IPS DF 6.9 (cell line): ENCODE measurements around the gene TSPAN1.

Experiments
- DNase-seq: peaks from one replicate; pipeline ENCODE4 v3.0.0-alpha.2; 2013; ENCODE audit warnings: low read depth, low spot score
- H3K27ac ChIP-seq: one replicate; pipeline ENCODE4 v1.5.1; 2013; ENCODE audit warnings: low read length, control low read depth
- H3K27me3 ChIP-seq: 2 replicates; pipeline ENCODE4 v1.6.1; 2013; ENCODE audit warnings: mild to moderate bottlenecking, low read length; ENCODE audit not compliant: control insufficient read depth, insufficient read depth
- H3K36me3 ChIP-seq: 2 replicates; pipeline ENCODE4 v1.6.1; 2013; ENCODE audit warnings: low read length; ENCODE audit not compliant: control insufficient read depth, insufficient read depth
- H3K4me1 ChIP-seq: 2 replicates; pipeline ENCODE4 v1.6.1; 2013; ENCODE audit warnings: low read length; ENCODE audit not compliant: control insufficient read depth, insufficient read depth
- H3K4me3 ChIP-seq: 2 replicates; pipeline ENCODE4 v1.5.1; 2013; ENCODE audit warnings: mild to moderate bottlenecking, low read length
- H3K9me3 ChIP-seq: 2 replicates; pipeline ENCODE4 v1.6.1; 2013; ENCODE audit warnings: low read length, inconsistent platforms; ENCODE audit not compliant: control insufficient read depth, insufficient read depth
- WGBS: extraction: QIAGEN DNeasy Blood & Tissue Kit; methylation state at CpG from one replicate; pipeline ENCODE4 v1.1.7; 2013; ENCODE audit warnings: mixed read lengths, missing lambda C conversion rate; ENCODE audit not compliant: insufficient read length, insufficient coverage; 5-methylcytosine and 5-hydroxymethylcytosine counted together

Gene TSPAN1

DNA sequence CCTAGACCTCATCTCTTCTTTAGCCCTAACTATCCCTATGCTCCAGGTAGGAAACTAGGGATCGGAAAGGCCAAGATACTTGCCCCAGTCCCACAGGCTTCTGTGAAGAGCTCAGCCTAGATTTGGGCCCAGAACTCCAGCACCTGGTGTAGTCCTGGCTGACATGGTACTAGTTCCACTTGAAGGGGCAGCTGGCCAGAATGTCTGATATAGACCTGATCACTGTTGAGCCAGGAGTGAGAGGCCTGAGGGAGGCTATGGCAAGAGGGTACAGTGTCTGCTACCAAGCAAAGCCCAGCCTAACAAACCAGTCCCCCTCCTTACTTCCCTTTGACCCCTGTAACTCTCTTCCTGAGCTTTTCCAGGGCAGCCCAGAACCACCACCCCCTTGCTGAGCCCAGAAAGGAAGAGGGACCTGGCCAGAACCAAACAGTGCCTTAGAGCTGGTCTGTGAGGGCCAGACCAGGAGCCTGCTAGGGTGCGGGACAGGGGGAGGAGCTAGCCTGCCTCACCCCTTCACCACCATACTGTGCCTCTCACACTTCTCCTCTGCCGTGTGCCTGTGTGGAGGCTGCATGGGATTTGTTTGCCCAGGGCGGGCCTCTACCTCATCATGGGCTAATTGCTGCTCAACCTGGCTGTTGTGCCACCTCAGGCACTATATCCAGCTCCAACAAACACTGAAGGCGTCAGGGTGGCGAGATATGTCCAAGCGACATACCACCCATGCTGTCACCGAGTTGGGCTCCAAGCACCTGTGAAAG, 12.4 kb downstream of the TSPAN1 start:
- H3K27me3 ChIP-seq = no peaks in the 10 kb centered on the region
- H3K9me3 ChIP-seq = no peaks in the 10 kb centered on the region
- DNase-seq = no peak
- H3K4me1 ChIP-seq = no peaks in the 10 kb centered on the region
- peaks cover 2% of the 10 kb centered on the region; the same call in 1 of the 2 replicates for H3K36me3 ChIP-seq
- WGBS = no CpG with 5 or more reads among the region's 8 CpGs
- H3K27ac ChIP-seq = no peak overlapping the region
- no peak overlapping the region for H3K4me3 ChIP-seq

- H3K4me1 ChIP-seq = no peaks in the 10 kb centered on the region
- no peak overlapping the region for H3K27ac ChIP-seq
- peaks cover 7% of the 10 kb centered on the region; the same call in 1 of the 2 replicates for H3K36me3 ChIP-seq
- no peaks in the 10 kb centered on the region for H3K9me3 ChIP-seq
- DNase-seq = no peak
- WGBS = no CpG with 5 or more reads among the region's 6 CpGs
- no peak overlapping the region for H3K4me3 ChIP-seq
- no peaks in the 10 kb centered on the region for H3K27me3 ChIP-seq
These were observed 13.6 kb downstream of the TSPAN1 start for GRCh38 chr1:46188295-46189030.

GRCh38 chr1:46190539-46190938, 15.7 kb downstream of the TSPAN1 start:
- WGBS = no CpG with 5 or more reads among the region's 3 CpGs
- H3K36me3 ChIP-seq = peaks cover 7% of the 10 kb centered on the region; the same call in 1 of the 2 replicates

GRCh38 chr1:46191033-46191701, 16.3 kb downstream of the TSPAN1 start:
- H3K9me3 ChIP-seq = no peaks in the 10 kb centered on the region
- no CpG with 5 or more reads among the region's 9 CpGs for WGBS
- no peaks in the 10 kb centered on the region for H3K4me1 ChIP-seq
- H3K27ac ChIP-seq = no peak overlapping the region
- peaks cover 7% of the 10 kb centered on the region; the same call in 1 of the 2 replicates for H3K36me3 ChIP-seq
- no peak for DNase-seq
- no peaks in the 10 kb centered on the region for H3K27me3 ChIP-seq
- no peak overlapping the region for H3K4me3 ChIP-seq

More at GRCh38 chr1:46190539-46190938, 15.7 kb downstream of the TSPAN1 start:
- Histone ChIP-seq H3K4me3 (no peak overlapping the region), H3K27me3 (no peaks in the 10 kb centered on the region), H3K4me1 (no peaks in the 10 kb centered on the region), H3K27ac (no peak overlapping the region), H3K9me3 (no peaks in the 10 kb centered on the region)
- no peak for DNase-seq

DNA sequence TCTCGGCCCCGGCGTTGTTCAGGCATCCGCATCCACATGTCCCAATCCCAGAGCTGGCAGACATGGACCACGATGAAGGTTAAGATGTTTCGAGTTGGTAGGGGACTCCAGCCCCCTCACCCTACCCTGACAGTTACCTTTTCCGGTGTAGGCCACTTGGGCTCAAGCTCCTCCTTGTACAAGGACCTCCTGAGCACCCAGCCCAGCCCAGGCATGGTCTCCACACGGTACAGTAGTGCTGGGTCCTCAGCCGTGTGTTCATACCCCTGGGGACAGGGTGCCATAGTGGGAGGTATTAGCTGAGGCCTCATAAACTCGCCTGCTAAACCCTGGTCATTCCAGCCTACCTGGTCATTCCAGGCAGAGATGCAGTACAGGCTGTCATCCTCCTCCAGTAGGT, 17.3 kb downstream of the TSPAN1 start:
- WGBS = no CpG with 5 or more reads among the region's 10 CpGs
- Histone ChIP-seq H3K36me3 (peaks cover 7% of the 10 kb centered on the region; the same call in 1 of the 2 replicates), H3K27me3 (no peaks in the 10 kb centered on the region), H3K9me3 (no peaks in the 10 kb centered on the region), H3K4me3 (no peak overlapping the region), H3K4me1 (no peaks in the 10 kb centered on the region), H3K27ac (no peak overlapping the region)
- DNase-seq = no peak

DNA sequence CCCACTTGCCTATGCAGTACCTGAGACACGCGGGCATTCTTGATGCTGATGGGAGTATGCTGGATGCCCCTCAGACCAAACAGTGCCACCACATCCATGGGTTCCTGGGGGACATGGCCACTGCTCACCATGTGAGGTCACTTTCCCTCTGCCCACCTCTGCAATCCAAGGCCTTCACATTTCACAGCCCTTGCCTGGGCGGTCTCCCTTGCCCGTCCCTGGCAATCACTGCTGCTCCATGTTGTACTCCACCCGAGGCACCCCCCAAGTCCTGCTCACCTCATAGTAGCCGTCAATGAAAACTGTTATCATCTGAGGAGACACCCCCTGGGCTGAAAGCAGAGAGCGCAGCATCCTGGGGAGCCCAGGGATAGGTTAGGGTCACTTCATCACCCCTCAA, 18.4 kb downstream of the TSPAN1 start:
- no peak for DNase-seq
- no peaks in the 10 kb centered on the region for H3K9me3 ChIP-seq
- no peaks in the 10 kb centered on the region for H3K27me3 ChIP-seq
- no peaks in the 10 kb centered on the region for H3K4me1 ChIP-seq
- H3K27ac ChIP-seq = no peak overlapping the region
- H3K4me3 ChIP-seq = no peak overlapping the region
- no CpG with 5 or more reads among the region's 7 CpGs for WGBS
- H3K36me3 ChIP-seq = peaks cover 7% of the 10 kb centered on the region; the same call in 1 of the 2 replicates

DNA sequence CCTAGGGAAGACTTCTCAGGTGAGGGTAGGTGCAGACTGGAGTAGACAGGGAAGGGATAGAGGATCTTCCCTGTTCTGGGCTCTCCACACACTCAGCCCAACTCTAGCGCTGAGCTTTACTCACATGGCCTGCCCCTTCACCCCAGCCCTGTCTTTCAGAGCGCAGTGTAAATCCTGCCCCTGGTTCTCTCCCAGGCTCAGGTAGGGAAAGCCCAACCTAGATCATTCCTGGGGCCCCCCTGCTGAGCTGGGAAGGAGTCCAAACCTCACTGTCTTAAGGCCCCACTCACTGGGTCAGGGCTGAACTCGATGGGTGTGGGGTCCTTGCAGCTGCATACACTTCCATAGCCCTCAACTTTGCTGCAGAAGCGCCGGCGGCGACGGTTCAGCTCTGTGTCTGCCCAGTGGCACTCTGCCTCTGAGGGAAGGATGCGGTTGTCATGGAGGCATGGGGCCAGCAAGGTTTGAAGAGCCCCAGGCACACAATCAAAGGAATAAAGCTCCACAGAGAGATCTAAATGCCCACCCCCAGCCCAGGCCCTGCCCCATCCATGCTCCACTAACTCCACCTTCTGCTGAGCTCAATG, 19.2 kb downstream of the TSPAN1 start:
- Histone ChIP-seq H3K27me3 (no peaks in the 10 kb centered on the region), H3K4me1 (no peaks in the 10 kb centered on the region), H3K4me3 (no peak overlapping the region), H3K36me3 (peaks cover 7% of the 10 kb centered on the region; the same call in 1 of the 2 replicates), H3K27ac (no peak overlapping the region), H3K9me3 (no peaks in the 10 kb centered on the region)
- no peak for DNase-seq
- WGBS = no CpG with 5 or more reads among the region's 9 CpGs

GRCh38 chr1:46194641-46195193, 19.8 kb downstream of the TSPAN1 start:
- H3K9me3 ChIP-seq = no peaks in the 10 kb centered on the region
- no CpG with 5 or more reads among the region's 5 CpGs for WGBS
- no peak overlapping the region for H3K4me3 ChIP-seq
- peaks cover 7% of the 10 kb centered on the region; the same call in 1 of the 2 replicates for H3K36me3 ChIP-seq
- no peaks in the 10 kb centered on the region for H3K27me3 ChIP-seq
- no peaks in the 10 kb centered on the region for H3K4me1 ChIP-seq
- no peak for DNase-seq
- H3K27ac ChIP-seq = no peak overlapping the region

DNA sequence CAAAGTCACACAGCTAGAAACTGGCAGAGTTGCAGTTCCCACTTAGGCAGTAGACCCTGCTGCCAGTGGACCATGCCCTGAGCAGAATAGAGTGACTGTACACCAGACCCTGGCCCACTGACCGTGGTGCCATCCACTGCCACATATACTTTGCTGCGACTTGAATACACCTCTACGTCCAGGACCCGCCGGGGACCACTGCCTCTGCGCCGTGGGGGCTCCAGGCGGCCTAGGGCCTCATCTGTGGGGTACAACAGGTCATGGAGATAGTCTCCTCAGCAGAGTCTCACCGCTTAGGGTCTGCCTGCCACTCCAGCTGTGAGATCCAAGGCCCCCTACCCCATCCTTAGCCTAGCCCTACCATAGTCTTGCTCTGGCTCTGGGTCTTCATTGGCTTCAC, 21.7 kb downstream of the TSPAN1 start:
- DNase-seq = no peak
- Histone ChIP-seq H3K27me3 (no peaks in the 10 kb centered on the region), H3K36me3 (peaks cover 7% of the 10 kb centered on the region; the same call in 1 of the 2 replicates), H3K4me3 (no peak overlapping the region), H3K4me1 (no peaks in the 10 kb centered on the region), H3K9me3 (no peaks in the 10 kb centered on the region), H3K27ac (no peak overlapping the region)
- no CpG with 5 or more reads among the region's 9 CpGs for whole genome bisulfite sequencing

DNA sequence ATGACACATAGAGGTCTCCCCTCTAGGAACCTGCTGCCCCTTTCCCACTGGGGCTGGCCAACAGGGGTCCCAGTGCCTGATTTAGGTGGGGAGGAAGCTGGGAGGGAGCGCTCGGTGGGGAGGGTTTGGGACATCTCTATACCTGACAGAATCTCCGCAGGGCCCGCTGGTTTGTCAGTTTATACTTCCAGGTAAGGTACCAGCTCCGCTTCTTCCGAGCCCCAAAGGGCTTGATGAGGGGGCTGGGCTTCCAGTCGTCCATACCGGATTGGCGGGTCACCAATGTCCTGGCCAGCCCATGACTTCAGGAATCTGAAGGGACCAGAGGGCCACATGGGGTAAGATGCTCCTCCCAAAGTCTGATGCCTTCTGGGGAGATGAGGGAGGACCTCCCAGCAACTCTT, 22.7 kb downstream of the TSPAN1 start:
- no CpG with 5 or more reads among the region's 9 CpGs for WGBS
- Histone ChIP-seq H3K9me3 (no peaks in the 10 kb centered on the region), H3K4me3 (peak overlapping the region; percentile 88; the same call in 1 of the 2 replicates), H3K27ac (no peak overlapping the region), H3K27me3 (no peaks in the 10 kb centered on the region), H3K36me3 (0 out of 2 replicates have a peak, but pooled peaks cover 4% of the 10 kb centered on the region), H3K4me1 (no peaks in the 10 kb centered on the region)
- DNase-seq = no peak
